Vagina (tissue), 2 donors: ENCODE results near the gene MAN1C1. TPM values are rescaled to one million over a fixed set of nuclear protein-coding genes. Genes with fewer than 3 reads are reported as not detected.
"Not testable (repeated sequence)": the region's sequence is repeated elsewhere in the genome, so short reads cannot be mapped to it uniquely, and the experiment has no call there.

Experiments used
- DNase-seq, 2 donors: peaks; one replicate each; pipeline ENCODE4 v3.0.0-alpha.2; 2017; ENCODE audit errors: extremely low spot score in 2 of 2
- H3K27ac ChIP-seq: fragments of 200-600 bp; sonication (generic); one replicate; pipeline ENCODE4 v1.5.1; 2019
- H3K27me3 ChIP-seq: fragments of 200-600 bp; sonication (generic); one replicate; pipeline ENCODE4 v1.5.1; 2019
- H3K36me3 ChIP-seq, 2 donors: fragments of 200-600 bp; sonication (generic); one replicate each; pipeline ENCODE4 v1.5.1; 2017 to 2019
- H3K4me1 ChIP-seq: fragments of 200-600 bp; sonication (generic); one replicate; pipeline ENCODE4 v1.5.1; 2019
- H3K4me3 ChIP-seq, 2 donors: fragments of 200-600 bp; sonication (generic); 1 replicate in 1 of 2; 2 replicates in 1 of 2; pipeline ENCODE4 v1.5.1; 2016 to 2019
- H3K9me3 ChIP-seq: fragments of 200-600 bp; sonication (generic); one replicate; pipeline ENCODE4 v1.5.1; 2019
- POLR2A ChIP-seq, 2 donors: fragments of 450-650 bp; IDR thresholded peaks; one replicate each; pipeline ENCODE4 v1.6.1; 2017; ENCODE audit warnings: antibody characterized with exemption in 2 of 2, mild to moderate bottlenecking in 2 of 2, moderate library complexity in 2 of 2
- POLR2AphosphoS5 ChIP-seq, 2 donors: sonication (generic); formaldehyde crosslinking; IDR thresholded peaks; one replicate each; pipeline ENCODE4 v1.9.0; 2017; ENCODE audit warnings: antibody characterized with exemption in 2 of 2, mild to moderate bottlenecking in 2 of 2, low read depth in 1 of 2; ENCODE audit not compliant: insufficient read depth in 1 of 2
- intact Hi-C: fragments of 100-400 bp; cut with DNase I; formaldehyde crosslinking; loops from one replicate; pipeline ENCODE4 v1.15.1; 2023
- total RNA-seq: library from RNA; depleted of rRNA; stranded (reverse); fragments of >200 nt; gene quantifications from one replicate; pipeline ENCODE4 v1.2.3, GENCODE V29; 2016
- TF ChIP-seq, protein P1 (sequence below), 3 experiments: fragments of 450-650 bp in 2 of 3; fragments of 200-600 bp in 1 of 3; sonication (generic) in 1 of 3; IDR thresholded peaks; one replicate each; pipeline ENCODE4 v1.5.1; 2017 to 2019; ENCODE audit warnings: antibody characterized with exemption in 3 of 3, mild to moderate bottlenecking in 2 of 3, moderate library complexity in 2 of 3

The MAN1C1 gene
- total RNA-seq, 1 donor from 2014 or later = 31.4 TPM

DNA sequence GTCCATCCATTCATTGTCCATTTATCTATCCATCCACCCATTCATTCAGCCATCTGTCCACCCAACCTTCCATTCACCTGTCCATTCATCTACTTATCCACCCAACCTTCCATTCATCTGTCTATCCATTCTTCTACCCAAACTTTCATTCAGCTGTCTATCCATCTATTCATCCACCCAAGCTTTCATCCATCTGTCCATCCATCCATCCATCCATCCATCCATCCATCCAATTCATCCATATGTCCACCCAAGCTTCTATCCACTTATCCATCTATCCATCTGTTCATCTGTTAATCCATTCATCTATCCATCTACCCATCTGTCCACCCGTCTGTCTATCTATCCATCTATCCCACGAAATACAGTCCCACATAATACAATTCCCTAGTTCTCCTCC, 21.6 kb upstream of the MAN1C1 start:
- intact Hi-C loops = no loop called here
- Histone ChIP-seq H3K9me3 (no peaks in the 10 kb centered on the region), H3K4me1 (no peaks in the 10 kb centered on the region), H3K27ac (no peak overlapping the region), H3K36me3 (no peaks in the 10 kb centered on the region), H3K4me3 (no peak overlapping the region), H3K27me3 (no peaks in the 10 kb centered on the region)
- no peak for DNase-seq
- TF ChIP-seq, protein P1, sequence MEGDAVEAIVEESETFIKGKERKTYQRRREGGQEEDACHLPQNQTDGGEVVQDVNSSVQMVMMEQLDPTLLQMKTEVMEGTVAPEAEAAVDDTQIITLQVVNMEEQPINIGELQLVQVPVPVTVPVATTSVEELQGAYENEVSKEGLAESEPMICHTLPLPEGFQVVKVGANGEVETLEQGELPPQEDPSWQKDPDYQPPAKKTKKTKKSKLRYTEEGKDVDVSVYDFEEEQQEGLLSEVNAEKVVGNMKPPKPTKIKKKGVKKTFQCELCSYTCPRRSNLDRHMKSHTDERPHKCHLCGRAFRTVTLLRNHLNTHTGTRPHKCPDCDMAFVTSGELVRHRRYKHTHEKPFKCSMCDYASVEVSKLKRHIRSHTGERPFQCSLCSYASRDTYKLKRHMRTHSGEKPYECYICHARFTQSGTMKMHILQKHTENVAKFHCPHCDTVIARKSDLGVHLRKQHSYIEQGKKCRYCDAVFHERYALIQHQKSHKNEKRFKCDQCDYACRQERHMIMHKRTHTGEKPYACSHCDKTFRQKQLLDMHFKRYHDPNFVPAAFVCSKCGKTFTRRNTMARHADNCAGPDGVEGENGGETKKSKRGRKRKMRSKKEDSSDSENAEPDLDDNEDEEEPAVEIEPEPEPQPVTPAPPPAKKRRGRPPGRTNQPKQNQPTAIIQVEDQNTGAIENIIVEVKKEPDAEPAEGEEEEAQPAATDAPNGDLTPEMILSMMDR (IDR thresholded peaks at IDR 0.05) = no peak
- no peak for TF ChIP-seq POLR2A (IDR thresholded peaks at IDR 0.05)

DNA sequence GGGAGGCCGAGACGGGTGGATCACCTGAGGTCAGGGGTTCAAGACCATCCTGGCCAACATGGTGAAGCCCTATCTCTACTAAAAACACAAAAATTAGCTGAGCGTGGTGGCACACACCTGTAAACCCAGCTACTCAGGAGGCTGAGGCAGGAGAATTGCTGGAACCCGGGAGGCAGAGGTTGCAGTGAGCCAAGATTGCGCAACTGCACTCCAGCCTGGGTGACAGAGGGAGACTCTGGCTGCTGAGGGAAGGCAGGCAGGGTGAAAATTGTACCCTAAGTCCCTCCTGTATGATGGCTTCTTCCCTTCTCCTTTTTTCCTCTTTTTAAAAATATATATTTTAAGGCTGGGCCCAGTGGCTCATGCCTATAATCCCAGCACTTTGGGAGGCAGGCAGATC, 19.9 kb upstream of the MAN1C1 start:
- DNase-seq, H3K9me3 ChIP-seq, H3K4me1 ChIP-seq, H3K4me3 ChIP-seq, H3K36me3 ChIP-seq, H3K27me3 ChIP-seq, H3K27ac ChIP-seq, intact Hi-C loops: not testable (repeated sequence)

DNA sequence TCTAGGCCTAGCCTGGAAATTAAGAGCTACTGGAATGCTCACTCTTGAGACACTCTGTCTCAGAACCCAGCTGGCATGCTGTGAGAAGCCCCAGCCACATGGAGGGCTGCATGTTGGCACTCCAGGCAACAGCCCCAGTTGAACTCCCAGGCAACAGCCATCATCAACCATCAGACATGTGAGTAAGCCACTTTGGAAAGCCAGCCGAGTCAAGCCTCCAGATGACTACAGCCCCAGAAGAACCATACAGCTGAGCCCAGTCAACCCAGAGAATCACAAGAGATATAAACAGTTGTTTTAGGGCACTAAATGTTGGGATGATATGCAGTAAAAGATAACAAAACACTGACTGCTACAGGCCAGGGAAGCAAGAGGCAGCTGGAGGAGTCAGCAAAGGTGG, 17.7 kb upstream of the MAN1C1 start:
- H3K4me3 ChIP-seq = no peak overlapping the region

DNA sequence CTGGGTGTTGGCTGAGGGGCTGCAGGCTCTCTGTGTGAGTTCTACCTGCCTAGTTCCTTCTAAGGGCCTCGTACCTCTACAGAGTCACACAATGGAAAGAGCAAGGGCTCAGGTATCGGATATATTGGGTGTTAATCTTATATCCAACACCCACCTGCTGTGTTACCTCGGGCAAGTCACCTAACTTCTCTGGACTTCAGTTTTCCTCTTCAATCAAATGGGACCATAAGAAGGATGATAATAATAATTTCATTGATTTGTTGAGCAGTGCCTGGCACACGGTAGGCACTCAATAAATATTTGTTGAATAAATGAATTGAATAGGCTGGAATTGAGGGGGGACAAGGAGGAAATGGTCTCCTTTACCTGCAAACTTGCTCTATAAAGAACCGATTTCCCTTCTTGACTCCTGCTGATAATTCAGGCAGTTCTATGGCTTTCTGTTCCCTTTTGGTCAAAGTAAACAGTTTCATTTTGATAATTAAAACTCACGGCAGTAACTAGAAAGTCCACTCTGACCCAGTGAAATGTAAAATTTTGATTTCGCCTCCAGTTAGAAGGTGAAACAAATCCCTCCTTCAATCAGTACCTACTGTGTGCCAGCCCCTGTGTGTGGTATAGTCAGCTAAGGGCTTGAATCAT, 16.5 kb upstream of the MAN1C1 start:
- H3K9me3 ChIP-seq = no peaks in the 10 kb centered on the region
- intact Hi-C loops = no loop called here
- H3K27ac ChIP-seq = no peak overlapping the region
- DNase-seq = no peak
- H3K27me3 ChIP-seq = no peaks in the 10 kb centered on the region
- H3K4me1 ChIP-seq = no peaks in the 10 kb centered on the region
- TF ChIP-seq POLR2AphosphoS5 (IDR thresholded peaks at IDR 0.05; ENCODE audit: insufficient read depth in 1 of 2, low read depth in 1 of 2) = no peak
- TF ChIP-seq, protein P1 (IDR thresholded peaks at IDR 0.05) = no peak
- TF ChIP-seq POLR2A (IDR thresholded peaks at IDR 0.05) = no peak
- H3K4me3 ChIP-seq = no peak overlapping the region
- H3K36me3 ChIP-seq = no peaks in the 10 kb centered on the region

More for the DNA sequence above, 17.7 kb upstream of the MAN1C1 start:
- no peaks in the 10 kb centered on the region for H3K27me3 ChIP-seq
- H3K9me3 ChIP-seq = no peaks in the 10 kb centered on the region
- H3K36me3 ChIP-seq = no peaks in the 10 kb centered on the region
- DNase-seq = no peak
- H3K4me1 ChIP-seq = no peaks in the 10 kb centered on the region
- no peak overlapping the region for H3K27ac ChIP-seq
- no peak for TF ChIP-seq POLR2AphosphoS5 (IDR thresholded peaks at IDR 0.05; ENCODE audit: insufficient read depth in 1 of 2, low read depth in 1 of 2)
- intact Hi-C loops = no loop called here

DNA sequence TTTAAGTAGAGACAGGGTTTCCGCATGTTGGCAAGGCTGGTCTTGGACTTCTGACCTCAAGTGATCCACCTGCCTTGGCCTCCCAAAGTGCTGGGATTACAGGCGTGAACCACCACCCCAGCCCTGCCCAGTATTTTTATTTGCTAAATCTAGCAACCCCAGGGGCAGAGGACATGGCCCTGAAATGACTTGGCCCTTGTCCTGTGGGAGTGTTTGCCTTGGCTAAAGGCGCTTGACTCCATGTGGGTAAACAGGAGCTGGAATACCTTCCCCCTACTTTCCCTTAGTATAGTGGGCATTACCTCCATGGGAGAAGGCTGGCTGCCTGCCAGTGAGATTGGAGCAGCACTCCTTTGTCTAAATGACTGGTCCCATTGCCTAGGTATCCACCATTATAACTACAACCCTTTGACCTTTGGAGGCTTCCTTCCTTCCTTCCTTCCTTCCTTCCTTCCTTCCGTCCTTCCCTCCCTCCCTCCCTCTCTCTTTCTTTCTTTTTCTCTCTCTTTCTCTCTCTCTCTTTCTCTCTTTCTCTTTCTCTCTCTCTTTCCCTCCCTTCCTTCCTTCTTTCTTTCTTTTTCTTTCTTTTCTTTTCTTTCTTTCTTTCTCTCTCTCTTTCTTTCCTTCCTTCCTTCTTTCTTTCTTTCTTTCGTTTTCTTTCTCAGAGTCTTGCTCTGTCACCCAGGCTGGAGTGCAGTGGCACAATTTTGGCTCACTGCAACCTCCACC, 15.5 kb upstream of the MAN1C1 start:
- H3K9me3 ChIP-seq, intact Hi-C loops, H3K27ac ChIP-seq: not testable (repeated sequence)

DNA sequence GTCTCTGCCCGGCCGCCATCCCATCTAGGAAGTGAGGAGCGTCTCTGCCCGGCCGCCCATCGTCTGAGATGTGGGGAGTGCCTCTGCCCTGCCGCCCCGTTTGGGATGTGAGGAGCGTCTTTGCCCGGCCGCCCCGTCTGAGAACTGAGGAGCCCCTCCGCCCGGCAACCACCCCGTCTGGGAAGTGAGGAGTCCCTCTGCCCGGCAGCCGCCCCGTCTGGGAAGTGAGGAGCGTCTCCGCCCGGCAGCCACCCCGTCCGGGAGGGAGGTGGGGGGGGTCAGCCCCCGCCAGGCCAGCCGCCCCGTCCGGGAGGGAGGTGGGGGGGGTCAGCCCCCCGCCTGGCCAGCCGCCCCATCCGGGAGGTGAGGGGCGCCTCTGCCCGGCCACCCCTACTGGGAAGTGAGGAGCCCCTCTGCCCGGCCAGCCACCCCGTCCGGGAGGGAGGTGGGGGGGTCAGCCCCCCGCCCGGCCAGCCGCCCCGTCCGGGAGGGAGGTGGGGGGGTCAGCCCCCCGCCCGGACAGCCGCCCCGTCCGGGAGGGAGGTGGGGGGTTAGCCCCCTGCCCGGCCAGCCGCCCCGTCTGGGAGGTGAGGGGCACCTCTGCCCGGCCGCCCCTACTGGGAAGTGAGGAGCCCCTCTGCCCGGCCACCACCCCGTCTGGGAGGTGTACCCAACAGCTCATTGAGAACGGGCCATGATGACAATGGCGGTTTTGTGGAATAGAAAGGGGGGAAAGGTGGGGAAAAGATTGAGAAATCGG, 12.6 kb upstream of the MAN1C1 start:
- DNase-seq, H3K36me3 ChIP-seq, intact Hi-C loops, H3K4me1 ChIP-seq, H3K4me3 ChIP-seq, H3K27me3 ChIP-seq, H3K27ac ChIP-seq, H3K9me3 ChIP-seq: not testable (repeated sequence)

More for the DNA sequence above, 15.5 kb upstream of the MAN1C1 start:
- H3K4me1 ChIP-seq, H3K36me3 ChIP-seq, H3K27me3 ChIP-seq, H3K4me3 ChIP-seq, DNase-seq: not testable (repeated sequence)

DNA sequence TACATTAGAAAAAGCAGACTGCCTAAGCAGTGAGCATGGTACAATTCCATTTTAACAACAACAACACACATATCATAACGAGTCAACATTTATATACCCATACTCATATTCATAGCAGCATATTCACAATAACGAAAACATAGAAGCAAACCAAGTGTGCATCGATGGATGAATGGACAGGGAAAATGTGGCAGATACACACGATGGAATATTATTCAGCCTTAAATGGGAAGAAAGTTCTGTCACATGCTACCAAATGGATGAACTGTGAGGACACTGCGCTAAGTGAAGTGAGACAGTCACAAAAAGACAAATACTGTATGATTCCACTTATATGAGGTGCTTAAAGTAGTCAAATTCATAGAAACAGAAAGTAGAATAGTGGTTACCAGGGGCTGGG, 9.5 kb upstream of the MAN1C1 start:
- Histone ChIP-seq H3K36me3 (no peaks in the 10 kb centered on the region), H3K4me3 (no peak overlapping the region), H3K27me3 (no peaks in the 10 kb centered on the region), H3K9me3 (no peaks in the 10 kb centered on the region), H3K4me1 (no peaks in the 10 kb centered on the region), H3K27ac (no peak overlapping the region)
- intact Hi-C loops = loop anchor here (5.0 kb wide), 1 partner anchor 190 kb away; no protein-coding TSS in a partner anchor
- DNase-seq = no peak
- TF ChIP-seq POLR2AphosphoS5 (IDR thresholded peaks at IDR 0.05; ENCODE audit: insufficient read depth in 1 of 2, low read depth in 1 of 2) (no peak), POLR2A (IDR thresholded peaks at IDR 0.05) (no peak)
- TF ChIP-seq, protein P1 (IDR thresholded peaks at IDR 0.05) = no peak
